GM18499 (cell line): ENCODE data around the gene PLEKHG4B.
"Not testable (repeated sequence)": the region's sequence is repeated elsewhere in the genome, so short reads cannot be mapped to it uniquely, and the experiment has no call there.

Experiments used
- ATAC-seq: cut with Tn5 transposase; IDR thresholded peaks from one replicate; pipeline ENCODE4 v1.9.1; 2021; ENCODE audit warnings: moderate number of reproducible peaks; ENCODE audit not compliant: insufficient read depth, unreplicated experiment

Gene PLEKHG4B

GRCh38 chr5:91556-92263 is at the start of gene PLEKHG4B:
Gene PLEKHG4B, plus strand, starts transcription at chr5:92168. Its CDS starts 64 bp downstream, at chr5:92232.
- no peak for ATAC-seq

GRCh38 chr5:42250-42649 is 49.7 kb upstream of the PLEKHG4B start:
- no peak for ATAC-seq

DNA sequence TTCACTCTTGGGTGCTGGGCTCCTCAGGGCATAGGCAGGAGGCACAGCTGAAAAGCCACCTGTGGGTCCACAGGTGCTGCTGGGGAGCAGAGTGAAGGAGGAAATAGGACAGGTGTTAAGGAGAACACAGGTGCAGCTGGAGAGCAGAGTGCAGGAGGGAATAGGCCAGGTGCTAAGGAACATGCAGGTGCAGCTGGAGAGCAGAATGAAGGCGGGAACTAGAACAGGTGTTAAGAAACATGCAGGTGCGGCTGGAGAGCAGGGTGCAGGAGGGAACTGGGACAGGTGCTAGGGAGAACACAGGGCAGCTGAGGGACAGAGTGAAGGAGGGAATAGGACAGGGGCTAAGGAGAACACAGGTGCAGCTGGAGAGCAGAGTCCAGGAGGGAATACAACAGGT is 43.8 kb upstream of the PLEKHG4B start:
- no peak for ATAC-seq

DNA sequence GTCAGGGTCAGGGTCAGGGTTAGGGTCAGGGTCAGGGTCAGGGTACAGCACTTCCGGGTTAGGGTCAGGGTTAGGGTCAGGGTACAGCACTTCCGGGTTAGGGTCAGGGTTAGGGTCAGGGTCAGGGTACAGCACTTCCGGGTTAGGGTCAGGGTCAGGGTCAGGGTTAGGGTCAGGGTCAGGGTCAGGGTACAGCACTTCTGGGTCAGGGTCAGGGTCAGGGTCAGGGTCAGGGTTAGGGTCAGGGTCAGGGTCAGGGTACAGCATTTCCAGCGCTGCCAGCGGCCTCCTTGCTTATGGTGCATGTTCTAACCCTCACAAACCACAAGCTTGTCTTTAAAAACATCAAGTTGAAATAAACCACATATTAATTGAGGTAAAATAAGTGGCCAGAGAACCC is 42.4 kb upstream of the PLEKHG4B start:
- not testable (repeated sequence) for ATAC-seq

GRCh38 chr5:49953-50544 is 41.9 kb upstream of the PLEKHG4B start:
- no peak for ATAC-seq

GRCh38 chr5:50724-51499 is 41.1 kb upstream of the PLEKHG4B start:
- no peak for ATAC-seq

- no peak for ATAC-seq
Observed at GRCh38 chr5:51500-51823, 40.5 kb upstream of the PLEKHG4B start.

DNA sequence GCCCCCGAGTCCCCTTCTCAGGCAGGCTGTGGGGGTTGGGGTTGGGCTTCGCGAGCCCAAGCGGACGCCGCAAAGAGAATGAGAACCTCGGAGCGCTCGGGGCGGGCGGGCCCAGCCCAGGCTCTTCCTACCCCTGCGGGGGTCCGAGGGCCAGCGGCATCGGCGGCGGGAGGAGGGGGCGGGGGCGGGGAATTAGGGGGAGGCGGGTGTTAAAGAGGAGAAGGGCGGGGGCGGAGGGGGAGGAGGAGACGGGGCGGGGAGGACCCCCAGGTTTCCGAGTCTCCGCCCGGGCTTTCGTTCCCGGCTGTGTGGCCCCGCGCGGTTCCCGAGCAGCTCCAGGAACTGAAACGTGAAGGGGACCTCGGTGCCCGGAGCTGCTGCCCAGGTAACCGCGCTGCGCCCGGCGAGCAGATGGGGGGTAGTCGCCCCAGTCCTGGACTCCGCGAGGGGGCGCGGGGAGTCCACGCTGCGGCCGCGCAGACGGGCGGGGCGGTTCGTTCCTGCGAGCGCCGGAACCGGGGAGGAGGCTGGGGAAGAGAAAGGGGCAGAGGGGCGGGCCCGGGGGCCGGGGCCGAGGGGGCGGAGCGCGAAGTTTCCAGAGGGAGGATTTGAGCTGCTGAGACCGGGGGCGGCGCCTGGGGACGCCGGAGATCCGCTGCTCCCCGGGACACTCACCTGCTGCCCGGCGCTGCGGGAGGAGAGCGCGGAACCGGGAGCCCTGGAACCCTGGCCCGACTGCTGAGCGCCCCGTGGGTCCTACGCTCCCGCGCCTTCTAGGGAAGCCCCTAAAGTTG is 38.4 kb upstream of the PLEKHG4B start:
- ATAC-seq, result no peak

GRCh38 chr5:54175-54730 is 37.7 kb upstream of the PLEKHG4B start:
- ATAC-seq, result no peak

- no peak for ATAC-seq
Observed at GRCh38 chr5:54876-55569, 36.9 kb upstream of the PLEKHG4B start.

GRCh38 chr5:56561-57290 is 35.2 kb upstream of the PLEKHG4B start:
- no peak for ATAC-seq

DNA sequence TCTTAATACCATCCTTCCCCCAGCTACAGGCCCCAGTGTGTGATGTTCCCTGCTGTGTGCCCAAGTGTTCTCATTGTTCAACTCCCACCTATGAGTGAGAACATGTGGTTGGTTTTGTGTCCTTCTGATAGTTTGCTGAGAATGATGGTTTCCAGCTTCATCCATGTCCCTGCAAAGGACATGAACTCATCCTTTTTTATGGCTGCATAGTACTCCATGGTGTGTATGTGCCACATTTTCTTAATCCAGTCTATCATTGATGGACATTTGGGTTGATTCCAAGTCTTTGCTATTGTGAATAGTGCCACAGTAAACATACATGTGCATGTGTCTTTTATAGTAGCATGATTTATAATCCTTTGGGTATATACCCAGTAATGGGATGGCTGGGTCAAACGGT is 31.7 kb upstream of the PLEKHG4B start:
- not testable (repeated sequence) for ATAC-seq

GRCh38 chr5:70440-70839 is 21.5 kb upstream of the PLEKHG4B start:
- ATAC-seq, result no peak

- not testable (repeated sequence) for ATAC-seq
Observed at GRCh38 chr5:72316-73180, 19.4 kb upstream of the PLEKHG4B start.

DNA sequence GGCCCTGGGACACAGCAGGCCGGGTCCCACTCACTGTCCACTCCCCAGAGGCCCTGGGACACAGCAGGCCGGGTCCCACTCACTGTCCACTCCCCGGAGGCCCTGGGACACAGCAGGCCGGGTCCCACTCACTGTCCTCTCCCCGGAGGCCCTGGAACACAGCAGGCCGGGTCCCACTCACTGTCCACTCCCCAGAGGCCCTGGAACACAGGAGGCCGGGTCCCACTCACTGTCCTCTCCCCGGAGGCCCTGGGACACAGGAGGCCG is 18.9 kb upstream of the PLEKHG4B start:
- not testable (repeated sequence) for ATAC-seq

DNA sequence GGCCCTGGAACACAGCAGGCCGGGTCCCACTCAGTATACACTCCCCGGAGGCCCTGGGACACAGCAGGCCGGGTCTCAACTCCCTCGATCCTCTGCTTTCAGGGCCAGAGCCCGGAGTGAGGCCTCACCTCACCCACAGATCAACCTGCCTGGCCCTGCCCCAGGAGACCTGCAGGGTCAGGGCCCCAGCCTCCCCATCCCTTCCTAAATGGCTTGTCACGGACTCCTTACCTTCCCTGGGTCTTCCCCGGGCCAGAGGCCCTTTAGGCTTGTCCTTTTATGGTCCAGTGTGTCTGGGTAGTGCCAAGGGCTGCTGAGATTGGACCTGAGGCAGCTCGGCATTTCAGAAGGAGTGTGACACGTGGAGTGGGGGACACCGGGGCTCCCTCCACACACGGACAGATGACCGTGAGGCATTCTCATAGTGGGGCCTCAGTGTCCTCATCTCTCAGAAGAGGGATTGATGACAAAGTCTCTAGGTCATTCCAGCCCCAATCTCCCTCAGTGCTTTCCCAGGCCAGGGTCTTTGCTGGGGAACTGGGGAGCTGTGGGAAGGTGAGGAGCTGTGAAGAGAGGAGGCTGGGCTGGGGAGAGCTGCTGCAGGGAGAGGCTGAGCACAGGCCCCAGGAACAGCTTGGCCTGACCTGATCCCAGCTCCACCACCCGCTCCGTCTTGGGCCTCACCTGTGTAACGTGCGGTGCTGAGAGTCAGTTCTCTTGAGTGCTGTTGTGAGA is 18.0 kb upstream of the PLEKHG4B start:
- ATAC-seq, result no peak

GRCh38 chr5:74503-75109 is 17.4 kb upstream of the PLEKHG4B start:
- no peak for ATAC-seq
